AG04449 (cell line): ENCODE results near the gene DMD.

Experiments used
- CTCF ChIA-PET: fragments of 350-600 bp; formaldehyde crosslinking; extraction: SDS; loops from one replicate; lab custom pipeline; 2021; ENCODE audit warnings: antibody characterized with exemption; lab: Yijun Ruan, JAX
- POLR2A ChIA-PET: fragments of 400-600, 350-600 bp; formaldehyde crosslinking; extraction: SDS; loops from one replicate; lab custom pipeline; 2020; ENCODE audit warnings: antibody characterized with exemption, inconsistent platforms; lab: Yijun Ruan, JAX
- DNase-seq: peaks from one replicate; pipeline ENCODE4 v3.0.0-alpha.2; 2010; ENCODE audit warnings: low read depth, low spot score
- H3K4me3 ChIP-seq: 2 replicates; pipeline ENCODE4 v1.5.1; 2011; ENCODE audit warnings: low read depth, mild to moderate bottlenecking, control low read depth, low read length
- TF ChIP-seq, protein P1 (sequence below): IDR thresholded peaks from one replicate; pipeline ENCODE4 v1.5.1; 2011; ENCODE audit warnings: mild to moderate bottlenecking, moderate library complexity, low read length, control low read depth, inconsistent platforms; ENCODE audit not compliant: insufficient read depth; ENCODE audit errors: missing control alignments

The DMD gene

GRCh38 chrX:32894679-32895078, 316.7 kb downstream of the DMD start:
- ChIA-PET CTCF (no interaction called here), POLR2A (no interaction called here)
- TF ChIP-seq, protein P1, sequence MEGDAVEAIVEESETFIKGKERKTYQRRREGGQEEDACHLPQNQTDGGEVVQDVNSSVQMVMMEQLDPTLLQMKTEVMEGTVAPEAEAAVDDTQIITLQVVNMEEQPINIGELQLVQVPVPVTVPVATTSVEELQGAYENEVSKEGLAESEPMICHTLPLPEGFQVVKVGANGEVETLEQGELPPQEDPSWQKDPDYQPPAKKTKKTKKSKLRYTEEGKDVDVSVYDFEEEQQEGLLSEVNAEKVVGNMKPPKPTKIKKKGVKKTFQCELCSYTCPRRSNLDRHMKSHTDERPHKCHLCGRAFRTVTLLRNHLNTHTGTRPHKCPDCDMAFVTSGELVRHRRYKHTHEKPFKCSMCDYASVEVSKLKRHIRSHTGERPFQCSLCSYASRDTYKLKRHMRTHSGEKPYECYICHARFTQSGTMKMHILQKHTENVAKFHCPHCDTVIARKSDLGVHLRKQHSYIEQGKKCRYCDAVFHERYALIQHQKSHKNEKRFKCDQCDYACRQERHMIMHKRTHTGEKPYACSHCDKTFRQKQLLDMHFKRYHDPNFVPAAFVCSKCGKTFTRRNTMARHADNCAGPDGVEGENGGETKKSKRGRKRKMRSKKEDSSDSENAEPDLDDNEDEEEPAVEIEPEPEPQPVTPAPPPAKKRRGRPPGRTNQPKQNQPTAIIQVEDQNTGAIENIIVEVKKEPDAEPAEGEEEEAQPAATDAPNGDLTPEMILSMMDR, result no peak
- DNase-seq, result no peak
- no peak overlapping the region for H3K4me3 ChIP-seq

- ChIA-PET CTCF (no interaction called here), POLR2A (no interaction called here)
- no peak overlapping the region for H3K4me3 ChIP-seq
- DNase-seq, result no peak
- TF ChIP-seq, protein P1, result no peak
These were observed 317.6 kb downstream of the DMD start for GRCh38 chrX:32893751-32894150.

DNA sequence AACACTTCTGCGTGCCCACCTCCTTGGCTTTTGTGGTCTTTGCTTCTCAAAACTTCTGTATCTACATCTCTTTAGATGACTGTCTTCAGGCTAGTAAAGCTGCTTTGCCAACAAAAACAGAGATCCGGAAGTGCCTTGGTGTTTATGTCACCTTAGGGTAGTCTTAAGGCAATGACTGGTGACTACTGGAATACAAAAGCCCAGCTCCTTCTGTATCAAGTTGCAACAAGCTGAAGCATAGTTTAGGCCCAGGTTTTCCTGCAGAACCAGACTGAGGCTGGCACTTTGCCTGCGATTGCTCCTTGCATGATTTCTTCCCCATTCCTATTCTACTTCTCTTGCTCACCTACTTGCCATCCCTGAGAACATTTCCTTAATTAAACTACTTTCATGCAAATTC, 333.8 kb downstream of the DMD start:
- ChIA-PET POLR2A (no interaction called here), CTCF (no interaction called here)
- no peak for DNase-seq
- TF ChIP-seq, protein P1, result no peak
- no peak overlapping the region for H3K4me3 ChIP-seq

DNA sequence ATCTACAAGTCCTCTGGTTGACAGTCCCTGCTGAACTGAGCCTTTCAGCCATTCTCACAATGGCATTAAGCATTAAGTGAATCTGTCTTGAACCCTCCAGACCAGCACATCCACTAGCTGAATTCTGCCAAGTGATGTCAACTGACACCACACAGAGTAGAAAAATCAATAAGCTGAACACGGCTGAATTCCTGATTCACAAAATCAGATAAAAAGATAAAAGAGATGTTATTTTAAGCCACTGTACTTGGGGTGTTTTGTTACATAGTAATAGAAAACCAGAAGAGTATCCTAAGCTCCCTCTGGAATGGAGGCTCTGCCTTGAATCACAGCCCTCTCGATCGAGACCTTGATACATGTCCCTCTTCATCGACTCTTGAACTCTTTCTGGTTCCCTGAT, 336.5 kb downstream of the DMD start:
- no peak overlapping the region for H3K4me3 ChIP-seq
- TF ChIP-seq, protein P1, result no peak
- no peak for DNase-seq
- ChIA-PET POLR2A (no interaction called here), CTCF (no interaction called here)

DNA sequence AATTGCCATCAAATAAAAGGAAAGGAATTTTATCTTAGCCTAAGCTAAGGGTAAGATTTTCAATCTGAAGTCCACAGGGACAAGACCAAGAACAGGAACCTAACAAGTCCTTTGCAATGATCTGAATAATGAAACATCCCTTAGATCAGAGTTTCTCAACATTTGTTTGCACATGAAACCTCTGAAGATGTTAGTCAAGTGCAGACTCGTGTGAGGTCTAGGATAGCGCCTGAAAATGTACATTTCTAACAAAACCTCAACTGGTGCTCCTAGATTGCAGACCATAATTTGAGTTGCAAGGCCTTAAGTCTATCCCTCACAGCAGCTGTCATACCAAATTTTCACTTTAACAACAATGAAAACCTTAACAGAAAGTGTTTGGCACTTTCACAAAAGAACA, 337.6 kb downstream of the DMD start:
- TF ChIP-seq, protein P1, result no peak
- CTCF ChIA-PET, result no interaction called here
- POLR2A ChIA-PET, result no interaction called here
- no peak for DNase-seq
- no peak overlapping the region for H3K4me3 ChIP-seq

- H3K4me3 ChIP-seq, result no peak overlapping the region
- POLR2A ChIA-PET, result no interaction called here
- no peak for DNase-seq
- TF ChIP-seq, protein P1, result no peak
- CTCF ChIA-PET, result no interaction called here
These were observed 339.7 kb downstream of the DMD start for GRCh38 chrX:32871636-32872035.

DNA sequence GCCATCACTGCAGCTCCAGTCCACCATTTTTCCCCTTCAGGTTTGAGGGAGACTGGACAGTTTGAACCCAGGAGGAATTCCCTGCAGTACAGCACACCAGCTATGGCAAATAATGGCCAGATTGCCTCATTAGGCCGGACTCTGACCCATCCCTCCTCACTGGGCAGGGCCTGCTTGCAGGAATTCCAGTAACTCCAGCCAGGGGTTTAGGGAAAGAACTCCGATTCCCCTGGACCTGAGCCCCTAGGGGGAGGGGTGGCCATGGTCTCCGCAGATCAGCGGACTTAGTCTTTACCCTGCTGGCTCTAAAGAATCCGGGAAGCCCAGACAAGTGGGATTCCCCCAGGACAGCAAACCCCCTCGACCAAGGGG, 342.8 kb downstream of the DMD start:
- no peak for DNase-seq
- TF ChIP-seq, protein P1, result no peak
- no peak overlapping the region for H3K4me3 ChIP-seq
- CTCF ChIA-PET, result no interaction called here
- POLR2A ChIA-PET, result no interaction called here
